Endodermal cell (in vitro differentiated cells): Measurements from ENCODE around the gene OPRD1. TPM values are rescaled to one million over a fixed set of nuclear protein-coding genes. Genes with fewer than 3 reads are reported as not detected.
A peak's percentile ranks its signal among the peaks of the same experiment; 100 is the strongest.

Experiments
- DNase-seq: peaks from one replicate; pipeline ENCODE4 v3.0.0-alpha.2; 2017
- H3K27ac ChIP-seq: 2 replicates; pipeline ENCODE4 v1.5.1; 2013; ENCODE audit warnings: mild to moderate bottlenecking, low read depth, low read length, moderate library complexity
- H3K27me3 ChIP-seq: 2 replicates; pipeline ENCODE4 v1.6.1; 2013; ENCODE audit warnings: mild to moderate bottlenecking, low read length, moderate library complexity; ENCODE audit not compliant: insufficient read depth, control insufficient read depth, poor library complexity, severe bottlenecking
- H3K36me3 ChIP-seq: 2 replicates; pipeline ENCODE4 v1.7.0; 2013; ENCODE audit warnings: mild to moderate bottlenecking, low read length, moderate library complexity; ENCODE audit not compliant: control insufficient read depth, insufficient read depth
- H3K4me1 ChIP-seq: one replicate; pipeline ENCODE4 v1.7.0; 2013; ENCODE audit warnings: low read length; ENCODE audit not compliant: control insufficient read depth, insufficient read depth
- H3K4me3 ChIP-seq: 2 replicates; pipeline ENCODE4 v1.5.1; 2013; ENCODE audit warnings: mild to moderate bottlenecking, low read length, moderate library complexity
- H3K9ac ChIP-seq: 2 replicates; pipeline ENCODE4 v1.6.1; 2013; ENCODE audit warnings: mild to moderate bottlenecking, low read length, moderate library complexity; ENCODE audit not compliant: poor library complexity, severe bottlenecking; ENCODE audit errors: extremely low read depth
- H3K9me3 ChIP-seq: 2 replicates; pipeline ENCODE4 v1.6.1; 2013; ENCODE audit warnings: mild to moderate bottlenecking, low read length, moderate library complexity; ENCODE audit not compliant: control insufficient read depth
- H3K27ac Mint-ChIP-seq: 2 replicates; pipeline ENCODE4 v1.8.0; 2020; ENCODE audit warnings: mixed read lengths
- H3K27me3 Mint-ChIP-seq: 2 replicates; pipeline ENCODE4 v1.8.0; 2021; ENCODE audit warnings: mild to moderate bottlenecking, mixed read lengths; ENCODE audit not compliant: insufficient read depth
- H3K36me3 Mint-ChIP-seq: 2 replicates; pipeline ENCODE4 v1.8.0; 2020; ENCODE audit warnings: low read depth, mixed read lengths
- H3K4me1 Mint-ChIP-seq: 2 replicates; pipeline ENCODE4 v1.8.0; 2020; ENCODE audit warnings: mixed read lengths
- H3K4me3 Mint-ChIP-seq: 2 replicates; pipeline ENCODE4 v1.8.0; 2020; ENCODE audit warnings: mild to moderate bottlenecking, moderate library complexity, mixed read lengths
- H3K9me3 Mint-ChIP-seq: 2 replicates; pipeline ENCODE4 v1.8.0; 2020; ENCODE audit warnings: mild to moderate bottlenecking, mixed read lengths
- CTCF ChIP-seq: fragments of 200-600 bp; sonication (generic); conservative IDR thresholded peaks from 2 replicates; pipeline ENCODE4 v1.5.0; 2021; ENCODE audit warnings: antibody characterized with exemption, mild to moderate bottlenecking
- WGBS, 2 experiments: methylation state at CpG; one replicate each; pipeline versions ENCODE4 v1.1.5 to v1.1.7; 2013; ENCODE audit warnings: missing lambda C conversion rate in 2 of 2, mixed read lengths in 1 of 2; ENCODE audit not compliant: insufficient coverage in 1 of 2, insufficient read length in 1 of 2; 5-methylcytosine and 5-hydroxymethylcytosine counted together
- total RNA-seq, 2 donors: library from RNA; stranded (reverse); fragmentation: NEBNext Ultra II Directional in 1 of 2; extraction: Animal tissue kit (Norgen Biotek cat#: 25700) in 1 of 2; gene quantifications; 2 replicates in 1 of 2; 3 replicates in 1 of 2; pipeline ENCODE4 v1.2.1, GENCODE V29; 2021

Gene OPRD1
- total RNA-seq, 2 donors from 2014 or later = 0.55 to 0.75 TPM

DNA sequence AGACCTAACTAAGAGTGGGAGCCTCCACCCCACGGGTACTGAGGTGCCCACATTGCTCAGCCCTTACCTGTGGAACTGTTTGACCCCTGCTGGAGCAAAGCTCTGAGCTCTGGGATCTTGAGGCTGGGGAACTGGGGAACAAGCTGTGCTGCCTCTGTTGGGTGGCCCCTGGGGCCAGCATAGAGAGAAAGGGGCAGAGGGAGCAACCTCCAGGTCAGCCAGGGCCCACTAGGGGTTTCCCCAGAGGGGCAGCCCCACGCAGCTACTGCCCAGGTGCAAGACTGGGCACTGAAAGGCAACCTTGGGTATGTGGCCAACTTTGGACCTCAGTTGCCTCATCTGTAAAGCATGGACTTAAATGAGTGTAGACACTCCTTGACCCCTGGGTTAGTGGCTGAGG lies 78.9 kb downstream of the OPRD1 start:
- H3K9me3 Mint-ChIP-seq = no peaks in the 10 kb centered on the region
- WGBS, 2 experiments = 88 to 93% methylated on average over 2 of the region's 2 CpGs

DNA sequence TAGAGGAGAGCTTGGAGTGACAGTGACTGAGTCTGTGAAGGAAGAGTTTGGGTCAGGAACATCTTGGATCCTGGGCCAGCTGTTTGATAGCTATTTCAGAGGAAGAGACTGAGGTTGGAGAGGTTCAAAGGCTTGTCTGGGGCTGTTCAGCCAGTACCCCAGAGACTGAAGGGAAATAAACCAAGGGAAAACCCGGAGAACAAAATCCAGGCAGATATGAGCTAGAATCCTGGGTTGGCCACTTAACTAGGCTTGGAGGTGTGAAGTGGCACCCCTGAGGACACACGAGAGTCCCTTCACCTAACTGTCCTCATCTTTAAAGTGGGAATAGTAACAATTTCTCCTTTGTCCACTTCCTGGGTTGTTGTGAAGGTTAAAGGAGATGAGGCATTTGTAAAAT lies 79.3 kb downstream of the OPRD1 start:
- H3K36me3 ChIP-seq = no peaks in the 10 kb centered on the region
- DNase-seq = no peak
- Mint-ChIP-seq H3K9me3 (no peaks in the 10 kb centered on the region), H3K36me3 (no peaks in the 10 kb centered on the region), H3K4me3 (no peak overlapping the region), H3K4me1 (peaks cover 7% of the 10 kb centered on the region), H3K27me3 (peaks cover 16% of the 10 kb centered on the region), H3K27ac (no peak overlapping the region)
- H3K9me3 ChIP-seq = no peaks in the 10 kb centered on the region
- TF ChIP-seq CTCF = no peak
- peaks cover 3% of the 10 kb centered on the region for H3K4me1 ChIP-seq
- H3K9ac ChIP-seq = no peak overlapping the region
- WGBS, 2 experiments = 84 to 86% methylated on average over 1 to 2 of the region's 2 CpGs
- H3K27ac ChIP-seq = no peak overlapping the region
- no peak overlapping the region for H3K4me3 ChIP-seq
- H3K27me3 ChIP-seq = no peaks in the 10 kb centered on the region

More for the DNA sequence above, 78.9 kb downstream of the OPRD1 start:
- Mint-ChIP-seq H3K27ac (no peak overlapping the region), H3K36me3 (no peaks in the 10 kb centered on the region), H3K27me3 (peaks cover 20% of the 10 kb centered on the region), H3K4me3 (no peak overlapping the region), H3K4me1 (peaks cover 7% of the 10 kb centered on the region)
- no peak for TF ChIP-seq CTCF
- no peaks in the 10 kb centered on the region for H3K27me3 ChIP-seq
- peaks cover 3% of the 10 kb centered on the region for H3K4me1 ChIP-seq
- no peak overlapping the region for H3K9ac ChIP-seq
- H3K4me3 ChIP-seq = no peak overlapping the region
- no peaks in the 10 kb centered on the region for H3K36me3 ChIP-seq
- no peak overlapping the region for H3K27ac ChIP-seq
- no peak for DNase-seq
- no peaks in the 10 kb centered on the region for H3K9me3 ChIP-seq

GRCh38 chr1:28893403-28894102 lies 81.6 kb downstream of the OPRD1 start:
- WGBS, 2 experiments = 75 to 90% methylated on average over 2 to 8 of the region's 8 CpGs
- Histone ChIP-seq H3K9ac (no peak overlapping the region), H3K27me3 (no peaks in the 10 kb centered on the region), H3K4me3 (no peak overlapping the region), H3K27ac (no peak overlapping the region), H3K9me3 (no peaks in the 10 kb centered on the region), H3K36me3 (no peaks in the 10 kb centered on the region), H3K4me1 (peaks cover 3% of the 10 kb centered on the region)
- peak overlapping the region; percentile 83 for H3K27ac Mint-ChIP-seq
- peak; percentile 84 for DNase-seq
- no peak overlapping the region for H3K4me3 Mint-ChIP-seq
- H3K36me3 Mint-ChIP-seq = no peaks in the 10 kb centered on the region
- no peaks in the 10 kb centered on the region for H3K9me3 Mint-ChIP-seq
- TF ChIP-seq CTCF = peak; percentile 76
- H3K4me1 Mint-ChIP-seq = peaks cover 2% of the 10 kb centered on the region
- H3K27me3 Mint-ChIP-seq = peaks cover 7% of the 10 kb centered on the region
